ENCODE measurements around the gene SHISA5. TPM values are rescaled to one million over a fixed set of nuclear protein-coding genes. Genes with fewer than 3 reads are reported as not detected.

Gene SHISA5
- total RNA-seq, 1 donor from 2014 or later, result 231 TPM

DNA sequence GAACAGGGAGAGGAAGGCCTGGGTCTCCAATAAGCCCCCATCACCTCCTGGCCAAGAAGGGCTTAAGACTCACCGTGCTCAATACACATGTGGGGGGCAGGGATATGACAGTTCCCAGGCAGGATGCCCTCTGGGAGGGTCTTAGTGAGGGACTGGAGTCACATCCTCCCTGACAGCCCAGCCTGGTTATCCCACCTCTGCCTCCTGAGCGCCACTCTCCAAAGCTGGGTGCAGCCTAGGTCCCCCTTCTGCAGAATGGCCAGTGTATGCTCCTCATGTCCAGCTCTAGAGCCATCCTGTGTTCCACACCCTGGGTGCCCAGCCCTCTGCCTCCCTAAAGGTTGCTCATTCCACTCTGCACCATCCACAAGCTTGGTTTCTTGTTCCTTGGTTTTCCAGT is 1.2 kb upstream of the SHISA5 start:
- Histone ChIP-seq H3K4me3 (ENCODE audit: low read depth, low read length) (no peak overlapping the region), H3K27me3 (ENCODE audit: control insufficient read depth, insufficient read depth, low read length) (no peaks in the 10 kb centered on the region), H3K36me3 (ENCODE audit: control insufficient read depth, insufficient read depth, low read length) (peaks cover 1% of the 10 kb centered on the region)
- no peak for DNase-seq (ENCODE audit: low read depth)
- TF ChIP-seq, protein P1, sequence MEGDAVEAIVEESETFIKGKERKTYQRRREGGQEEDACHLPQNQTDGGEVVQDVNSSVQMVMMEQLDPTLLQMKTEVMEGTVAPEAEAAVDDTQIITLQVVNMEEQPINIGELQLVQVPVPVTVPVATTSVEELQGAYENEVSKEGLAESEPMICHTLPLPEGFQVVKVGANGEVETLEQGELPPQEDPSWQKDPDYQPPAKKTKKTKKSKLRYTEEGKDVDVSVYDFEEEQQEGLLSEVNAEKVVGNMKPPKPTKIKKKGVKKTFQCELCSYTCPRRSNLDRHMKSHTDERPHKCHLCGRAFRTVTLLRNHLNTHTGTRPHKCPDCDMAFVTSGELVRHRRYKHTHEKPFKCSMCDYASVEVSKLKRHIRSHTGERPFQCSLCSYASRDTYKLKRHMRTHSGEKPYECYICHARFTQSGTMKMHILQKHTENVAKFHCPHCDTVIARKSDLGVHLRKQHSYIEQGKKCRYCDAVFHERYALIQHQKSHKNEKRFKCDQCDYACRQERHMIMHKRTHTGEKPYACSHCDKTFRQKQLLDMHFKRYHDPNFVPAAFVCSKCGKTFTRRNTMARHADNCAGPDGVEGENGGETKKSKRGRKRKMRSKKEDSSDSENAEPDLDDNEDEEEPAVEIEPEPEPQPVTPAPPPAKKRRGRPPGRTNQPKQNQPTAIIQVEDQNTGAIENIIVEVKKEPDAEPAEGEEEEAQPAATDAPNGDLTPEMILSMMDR (IDR thresholded peaks at IDR 0.05; ENCODE audit: insufficient read depth, low read length, poor library complexity, severe bottlenecking), result no peak

DNA sequence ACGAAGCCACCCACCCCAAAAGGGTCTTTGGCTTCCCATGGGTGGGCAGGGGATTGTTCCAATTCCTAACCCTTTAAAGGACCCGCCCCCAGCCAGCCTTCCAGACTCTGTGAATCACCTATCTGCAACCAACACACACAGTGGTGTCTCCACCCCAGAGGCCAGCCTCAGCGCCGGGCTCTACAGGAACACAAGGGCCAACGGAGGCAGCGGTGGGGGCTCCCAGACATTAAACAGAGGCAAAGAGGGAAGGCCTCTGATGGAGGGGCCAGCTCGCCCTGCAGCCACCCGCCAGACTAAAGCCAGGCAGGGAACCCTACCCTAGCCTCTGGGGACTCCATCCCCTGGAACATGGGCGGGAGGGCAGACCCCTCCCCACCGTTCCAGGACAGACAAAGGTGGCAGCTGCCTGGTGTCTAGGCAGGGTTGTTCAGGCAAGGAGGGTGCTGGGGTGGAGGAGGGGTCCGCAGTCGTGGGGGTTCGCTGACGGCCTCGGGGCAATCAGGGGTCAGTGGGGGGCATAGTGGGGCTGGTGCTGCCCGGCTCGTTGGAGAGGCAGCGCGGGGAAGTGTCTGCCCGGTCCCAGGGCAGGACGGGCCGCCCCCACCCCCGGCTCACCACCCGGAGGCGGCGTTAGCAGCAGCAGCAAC is 448 bp downstream of the SHISA5 start:
- Histone ChIP-seq H3K27me3 (ENCODE audit: control insufficient read depth, insufficient read depth, low read length) (no peaks in the 10 kb centered on the region), H3K4me3 (ENCODE audit: low read depth, low read length) (peak overlapping the region; percentile 78), H3K36me3 (ENCODE audit: control insufficient read depth, insufficient read depth, low read length) (peaks cover 1% of the 10 kb centered on the region)
- peak; percentile 12 for DNase-seq (ENCODE audit: low read depth)
- TF ChIP-seq, protein P1 (IDR thresholded peaks at IDR 0.05; ENCODE audit: insufficient read depth, low read length, poor library complexity, severe bottlenecking), result no peak

DNA sequence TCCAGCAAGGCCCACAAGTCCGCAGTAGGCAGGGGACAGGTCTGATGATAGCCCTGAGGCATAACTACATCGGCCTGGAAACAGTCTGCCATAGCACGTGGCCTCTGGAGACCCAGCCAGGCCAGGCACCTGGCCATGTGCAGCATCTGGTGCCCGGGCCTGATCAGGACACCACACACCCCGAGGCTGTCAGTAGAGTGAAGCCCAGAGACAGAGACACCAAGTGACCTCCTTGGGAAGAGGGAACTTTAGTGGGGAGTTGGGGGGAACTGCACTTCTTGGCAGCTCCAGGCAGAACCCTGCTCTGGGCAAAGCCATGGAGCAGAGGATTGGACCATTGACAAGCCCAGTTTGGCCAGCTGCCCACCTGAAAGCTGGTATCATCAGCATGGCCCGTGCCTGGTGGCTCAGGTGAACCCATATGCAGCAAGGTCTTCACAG is 1.2 kb downstream of the SHISA5 start:
- Histone ChIP-seq H3K4me3 (ENCODE audit: low read depth, low read length) (peak overlapping the region; percentile 78), H3K36me3 (ENCODE audit: control insufficient read depth, insufficient read depth, low read length) (peaks cover 1% of the 10 kb centered on the region), H3K27me3 (ENCODE audit: control insufficient read depth, insufficient read depth, low read length) (no peaks in the 10 kb centered on the region)
- no peak for DNase-seq (ENCODE audit: low read depth)
- TF ChIP-seq, protein P1 (IDR thresholded peaks at IDR 0.05; ENCODE audit: insufficient read depth, low read length, poor library complexity, severe bottlenecking), result no peak

DNA sequence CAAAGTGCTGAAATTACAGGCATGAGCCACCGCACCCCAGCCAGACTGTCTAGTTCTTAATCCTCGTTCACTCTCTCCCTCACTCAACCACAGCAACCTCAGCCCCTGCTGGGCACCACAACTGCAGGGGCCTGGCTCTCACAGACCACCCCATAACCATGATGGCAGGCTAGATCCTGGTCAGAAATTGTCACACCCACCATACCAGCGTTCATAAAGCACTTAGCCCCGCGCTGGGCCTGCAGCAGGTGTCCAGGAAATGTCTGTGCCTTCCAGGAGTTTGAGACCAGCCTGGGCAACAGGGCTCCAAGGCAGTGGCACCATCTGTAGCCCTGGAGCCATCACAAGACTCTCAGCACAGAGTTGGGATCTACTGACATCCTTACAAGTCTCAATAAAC is 1.9 kb downstream of the SHISA5 start:
- no peak overlapping the region for H3K4me3 ChIP-seq (ENCODE audit: low read depth, low read length)
- no peaks in the 10 kb centered on the region for H3K27me3 ChIP-seq (ENCODE audit: control insufficient read depth, insufficient read depth, low read length)
- peaks cover 1% of the 10 kb centered on the region for H3K36me3 ChIP-seq (ENCODE audit: control insufficient read depth, insufficient read depth, low read length)
- DNase-seq (ENCODE audit: low read depth), result no peak
- TF ChIP-seq, protein P1 (IDR thresholded peaks at IDR 0.05; ENCODE audit: insufficient read depth, low read length, poor library complexity, severe bottlenecking), result no peak

DNA sequence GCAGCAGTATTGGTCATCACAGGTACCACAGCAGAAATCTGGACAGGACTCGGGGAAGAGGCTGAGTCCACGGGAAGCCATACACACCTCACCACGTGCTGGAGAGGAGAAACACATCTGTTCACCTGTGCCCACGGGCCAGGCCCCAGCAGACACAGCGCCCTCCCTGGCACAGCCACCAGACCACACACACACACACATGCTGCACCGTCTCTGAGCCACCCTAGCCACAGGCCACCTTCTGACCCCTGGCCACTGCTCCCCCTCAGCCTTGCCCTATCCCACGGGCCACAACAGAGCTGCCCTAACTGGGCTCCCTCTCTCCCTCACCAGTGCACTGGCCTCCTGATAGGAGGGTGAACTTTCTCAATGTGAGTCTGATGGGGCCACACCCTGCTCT is 2.8 kb downstream of the SHISA5 start:
- TF ChIP-seq, protein P1 (IDR thresholded peaks at IDR 0.05; ENCODE audit: insufficient read depth, low read length, poor library complexity, severe bottlenecking), result no peak
- no peaks in the 10 kb centered on the region for H3K27me3 ChIP-seq (ENCODE audit: control insufficient read depth, insufficient read depth, low read length)
- H3K36me3 ChIP-seq (ENCODE audit: control insufficient read depth, insufficient read depth, low read length), result peaks cover 1% of the 10 kb centered on the region
- no peak for DNase-seq (ENCODE audit: low read depth)
- no peak overlapping the region for H3K4me3 ChIP-seq (ENCODE audit: low read depth, low read length)

DNA sequence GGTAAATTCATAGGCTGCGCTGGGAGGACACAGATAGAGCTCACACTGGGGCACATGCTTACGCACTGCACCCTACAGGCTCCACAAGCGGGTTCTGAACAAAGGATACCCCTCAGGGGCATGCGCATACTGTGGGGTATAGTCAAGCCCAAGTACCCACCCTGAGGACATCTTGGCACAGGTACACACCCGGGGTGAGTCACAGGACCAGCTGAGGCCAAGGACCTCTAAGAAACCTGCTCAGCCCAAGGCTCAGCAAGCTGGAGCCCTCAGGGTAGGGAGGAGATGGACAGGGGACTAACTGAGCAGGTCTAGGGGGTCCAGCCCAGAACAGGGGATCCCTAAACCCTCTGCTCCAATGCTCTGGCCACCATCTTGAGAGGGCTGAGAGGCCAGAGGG is 3.3 kb downstream of the SHISA5 start:
- Histone ChIP-seq H3K36me3 (ENCODE audit: control insufficient read depth, insufficient read depth, low read length) (peaks cover 1% of the 10 kb centered on the region), H3K4me3 (ENCODE audit: low read depth, low read length) (no peak overlapping the region), H3K27me3 (ENCODE audit: control insufficient read depth, insufficient read depth, low read length) (no peaks in the 10 kb centered on the region)
- TF ChIP-seq, protein P1 (IDR thresholded peaks at IDR 0.05; ENCODE audit: insufficient read depth, low read length, poor library complexity, severe bottlenecking), result no peak
- DNase-seq (ENCODE audit: low read depth), result no peak
